AG20443 (cell line): ENCODE data around the gene TBC1D10A.

Experiments used
- DNase-seq: peaks from one replicate; pipeline ENCODE4 v3.0.0; 2012; ENCODE audit warnings: low spot score, mixed read lengths

TBC1D10A gene

GRCh38 chr22:30299322-30299721, 27.4 kb downstream of the TBC1D10A start:
- no peak for DNase-seq

GRCh38 chr22:30297991-30298701, 28.6 kb downstream of the TBC1D10A start:
- DNase-seq, result no peak

GRCh38 chr22:30297276-30297990, 29.3 kb downstream of the TBC1D10A start:
- no peak for DNase-seq

GRCh38 chr22:30296833-30297232, 29.9 kb downstream of the TBC1D10A start:
- DNase-seq, result no peak

- DNase-seq, result no peak
Measured at GRCh38 chr22:30296324-30296723, 30.4 kb downstream of the TBC1D10A start.

GRCh38 chr22:30295576-30295975, 31.2 kb downstream of the TBC1D10A start:
- no peak for DNase-seq

- no peak for DNase-seq
Measured at GRCh38 chr22:30294830-30295229, 31.9 kb downstream of the TBC1D10A start.

- no peak for DNase-seq
Measured at GRCh38 chr22:30294066-30294465, 32.7 kb downstream of the TBC1D10A start.

- no peak for DNase-seq
Measured at GRCh38 chr22:30293026-30293425, 33.7 kb downstream of the TBC1D10A start.

- DNase-seq, result no peak
Measured at GRCh38 chr22:30292069-30292970, 34.4 kb downstream of the TBC1D10A start.

- DNase-seq, result peak; percentile 52
Measured at GRCh38 chr22:30291058-30291892, 35.5 kb downstream of the TBC1D10A start.

- DNase-seq, result peak; percentile 60
Measured at GRCh38 chr22:30290342-30291057, 36.2 kb downstream of the TBC1D10A start.

- no peak for DNase-seq
Measured at GRCh38 chr22:30289980-30290313, 36.8 kb downstream of the TBC1D10A start.

GRCh38 chr22:30289141-30289979, 37.4 kb downstream of the TBC1D10A start, which contains the start of gene CASTOR1:
Gene CASTOR1, minus strand, starts transcription at chr22:30289505. Its CDS starts 8 bp downstream, at chr22:30289497.
- DNase-seq, result peak; percentile 99

GRCh38 chr22:30288419-30289140, 38.2 kb downstream of the TBC1D10A start:
- DNase-seq, result no peak

- peak; percentile 91 for DNase-seq
Measured at GRCh38 chr22:30287648-30288418, 38.9 kb downstream of the TBC1D10A start.

- DNase-seq, result peak; percentile 63
Measured at GRCh38 chr22:30286813-30287647, 39.7 kb downstream of the TBC1D10A start.

- DNase-seq, result no peak
Measured at GRCh38 chr22:30286331-30286730, 40.4 kb downstream of the TBC1D10A start.
